ENCODE measurements around the gene PROC. TPM values are rescaled to one million over a fixed set of nuclear protein-coding genes. Genes with fewer than 3 reads are reported as not detected.

Gene PROC
- total and polyA plus RNA-seq, 2 of the 8 experiments (the other 6 are each of a cell fraction or from before 2014, with no cell fraction given), result 1.5 to 1.6 TPM

DNA sequence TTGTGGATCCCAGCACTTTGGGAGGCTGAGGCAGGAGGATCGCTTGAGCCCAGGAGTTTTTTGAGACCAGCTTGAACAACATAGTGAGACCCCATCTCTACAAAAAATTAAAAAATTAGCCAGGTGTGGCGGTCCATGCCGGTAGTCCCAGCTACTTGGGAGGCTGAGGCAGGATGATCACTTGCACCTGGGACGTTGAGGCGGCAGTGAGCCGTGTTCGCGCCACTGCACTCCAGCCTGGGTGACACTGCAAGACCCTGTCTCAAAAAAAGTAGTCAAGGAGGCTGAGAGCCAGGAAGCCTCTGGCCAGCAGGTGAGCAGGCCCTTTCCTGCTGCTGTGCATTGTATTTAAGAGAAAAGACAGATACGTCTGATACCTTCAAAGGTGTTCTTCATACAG lies 11.1 kb upstream of the PROC start:
- peaks cover 2% of the 10 kb centered on the region for H3K23me2 ChIP-seq (ENCODE audit: low read depth, low read length)
- H3K4me3 ChIP-seq (ENCODE audit: extremely low read depth in 1 of 4, insufficient read depth in 2 of 4, low read depth in 3 of 4, low read length in 4 of 4), result no peak overlapping the region
- H2AFZ ChIP-seq (ENCODE audit: low read length), result no peak overlapping the region
- ChIA-PET POLR2A (ENCODE audit: partially characterized antibody) (interaction anchor here (1.0 to 1.5 kb wide), 2 partner anchors 9 to 16 kb away, joined by 4 read pairs; no protein-coding TSS in a partner anchor), CTCF (ENCODE audit: partially characterized antibody) (interaction anchor here (1.0 kb wide), 1 partner anchor 9 kb away, joined by 3 read pairs; no protein-coding TSS in a partner anchor)
- H3K36me3 ChIP-seq (ENCODE audit: control insufficient read depth in 2 of 4, insufficient read depth in 4 of 4, low read length in 3 of 4), result no peaks in the 10 kb centered on the region
- no peaks in the 10 kb centered on the region for H4K20me1 ChIP-seq (replicated peaks in 1 of 2; ENCODE audit: control insufficient read depth in 1 of 2, insufficient read depth in 2 of 2, low read length in 2 of 2)
- H3K4ac ChIP-seq (replicated peaks; ENCODE audit: insufficient read length, low read depth, low read length), result no peak overlapping the region
- no peak overlapping the region for H2BK20ac ChIP-seq (ENCODE audit: low read length)
- no peak overlapping the region for H3K9ac ChIP-seq (replicated peaks in 1 of 4; ENCODE audit: extremely low read depth in 1 of 4, low read depth in 3 of 4, low read length in 3 of 4)
- H3K56ac ChIP-seq (replicated peaks; ENCODE audit: insufficient read length, low read depth, low read length), result no peak overlapping the region
- H2BK15ac ChIP-seq (ENCODE audit: low read length), result 0 out of 2 replicates have a peak overlapping the region, but pooled peaks have one; percentile 0
- H2BK120ac ChIP-seq (replicated peaks; ENCODE audit: low read depth, low read length), result no peak overlapping the region
- H3K27ac ChIP-seq (ENCODE audit: low read depth, low read length), result no peak overlapping the region
- TF ChIP-seq TBP (IDR thresholded peaks at IDR 0.05; ENCODE audit: low read depth, low read length), result no peak
- TF ChIP-seq RNF2 (IDR thresholded peaks at IDR 0.05; ENCODE audit: borderline replicate concordance, low read depth, low read length, missing control alignments, poor library complexity, severe bottlenecking), result no peak
- no peak for TF ChIP-seq SP1 (IDR thresholded peaks at IDR 0.05; ENCODE audit: low read depth, low read length)
- no peak for TF ChIP-seq TEAD4 (IDR thresholded peaks at IDR 0.05; ENCODE audit: low read depth, low read length)
- TF ChIP-seq, protein P1, sequence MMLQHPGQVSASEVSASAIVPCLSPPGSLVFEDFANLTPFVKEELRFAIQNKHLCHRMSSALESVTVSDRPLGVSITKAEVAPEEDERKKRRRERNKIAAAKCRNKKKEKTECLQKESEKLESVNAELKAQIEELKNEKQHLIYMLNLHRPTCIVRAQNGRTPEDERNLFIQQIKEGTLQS (IDR thresholded peaks at IDR 0.05; ENCODE audit: insufficient read depth, low read depth, low read length), result no peak
- TF ChIP-seq CBX8 (IDR thresholded peaks at IDR 0.05; ENCODE audit: borderline replicate concordance, low read depth, low read length), result no peak
- TF ChIP-seq TCF12 (IDR thresholded peaks at IDR 0.05; ENCODE audit: low read depth, low read length), result no peak
- no peak for TF ChIP-seq HDAC6 (IDR thresholded peaks at IDR 0.05; ENCODE audit: low read depth, low read length)
- no peak for TF ChIP-seq SIN3A (conservative IDR thresholded peaks at IDR 0.05 in 1 of 2, IDR thresholded peaks at IDR 0.05 in 1 of 2; ENCODE audit: low read depth in 1 of 2, low read length in 2 of 2)
- TF ChIP-seq, protein P2, sequence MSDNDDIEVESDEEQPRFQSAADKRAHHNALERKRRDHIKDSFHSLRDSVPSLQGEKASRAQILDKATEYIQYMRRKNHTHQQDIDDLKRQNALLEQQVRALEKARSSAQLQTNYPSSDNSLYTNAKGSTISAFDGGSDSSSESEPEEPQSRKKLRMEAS (IDR thresholded peaks at IDR 0.05), result no peak
- no peak for TF ChIP-seq SIRT6 (IDR thresholded peaks at IDR 0.05; ENCODE audit: low read length)
- no peak for TF ChIP-seq MAFK (IDR thresholded peaks at IDR 0.05; ENCODE audit: low read depth, low read length)
- no peak for TF ChIP-seq BACH1 (IDR thresholded peaks at IDR 0.05; ENCODE audit: low read length)
- no peak for TF ChIP-seq CHD2 (IDR thresholded peaks at IDR 0.05; ENCODE audit: low read length)
- H3K9me3 ChIP-seq (ENCODE audit: insufficient read depth in 2 of 2, low read depth in 1 of 2, low read length in 1 of 2), result no peaks in the 10 kb centered on the region
- no peaks in the 10 kb centered on the region for H3K27me3 ChIP-seq (replicated peaks in 1 of 4; ENCODE audit: control insufficient read depth in 3 of 4, extremely low read depth in 1 of 4, insufficient read depth in 3 of 4, low read length in 3 of 4)
- H4K91ac ChIP-seq (replicated peaks; ENCODE audit: insufficient read length, low read length), result no peak overlapping the region
- no peak overlapping the region for H4K5ac ChIP-seq (ENCODE audit: insufficient read length, low read depth, low read length)
- H3K79me2 ChIP-seq (ENCODE audit: control insufficient read depth in 1 of 2, insufficient read depth in 2 of 2, low read length in 2 of 2), result no peaks in the 10 kb centered on the region
- H3K4me1 ChIP-seq (replicated peaks in 1 of 4; ENCODE audit: control insufficient read depth in 3 of 4, insufficient read depth in 4 of 4, low read length in 3 of 4), result peaks cover 0 to 4% (median 2%) of the 10 kb centered on the region in 4 experiments; a peak in 3 of 7 replicates
- H3K18ac ChIP-seq (ENCODE audit: extremely low read depth, low read length), result no peak overlapping the region
- FAIRE-seq (no peak), DNase-seq (ENCODE audit: low read depth in 1 of 2, low spot score in 2 of 2) (no peak)
- no peak overlapping the region for H3K14ac ChIP-seq (ENCODE audit: insufficient read length)
- peak overlapping the region; percentile 56; the same call in 1 of the 2 replicates for H2BK12ac ChIP-seq (ENCODE audit: low read depth, low read length)
- 96% methylated on average over 9 of the region's 9 CpGs; no CpG with 5 or more reads in 1 of the 2 experiments for WGBS, 2 experiments (ENCODE audit: extremely low coverage in 1 of 2, insufficient coverage in 1 of 2, insufficient read length in 1 of 2, insufficient replicate concordance in 2 of 2, low coverage in 1 of 2, low lambda C conversion rate in 2 of 2, missing lambda C conversion rate in 1 of 2)
- no peak overlapping the region for H2AK5ac ChIP-seq (ENCODE audit: low read depth, low read length)
- peak overlapping the region in 1 of 2 experiments; percentile 56; a peak in 1 of 4 replicates for H3K4me2 ChIP-seq (ENCODE audit: insufficient read depth in 1 of 2, low read depth in 2 of 2, low read length in 2 of 2)
- no peak overlapping the region; the same call in 1 of the 2 replicates for H2BK5ac ChIP-seq (ENCODE audit: low read depth, low read length)
- H3K23ac ChIP-seq (ENCODE audit: insufficient read length), result no peak overlapping the region
- H3K79me1 ChIP-seq (ENCODE audit: low read depth, low read length), result no peaks in the 10 kb centered on the region
- H4K8ac ChIP-seq (ENCODE audit: extremely low read depth, insufficient read depth, low read length), result no peak overlapping the region
